IgD-negative memory B cell (primary cell): Measurements from ENCODE around the gene OR4Q3. TPM values are rescaled to one million over a fixed set of nuclear protein-coding genes. Genes with fewer than 3 reads are reported as not detected.

Source experiments
- polyA plus RNA-seq: library from polyadenylated mRNA; unstranded; fragments of 300-500 nt; fragmentation: Illumina TruSeq; gene quantifications from one replicate; pipeline ENCODE4 v1.2.3, GENCODE V29; 2021

OR4Q3 gene
- polyA plus RNA-seq, 1 donor from 2014 or later: not detected

Other genes with a start within 250 kb of the OR4Q3 start
- gene OR11H2, start 29.7 kb upstream of the OR4Q3 start, polyA plus RNA-seq: not detected
- not detected for gene OR4M1, start 29.9 kb downstream of the OR4Q3 start, polyA plus RNA-seq
- gene OR4N2, start 60.2 kb downstream of the OR4Q3 start, polyA plus RNA-seq: not detected
- not detected for gene OR4K2, start 131.6 kb downstream of the OR4Q3 start, polyA plus RNA-seq
- not detected for gene OR4K5, start 177.0 kb downstream of the OR4Q3 start, polyA plus RNA-seq
- not detected for gene OR4K1, start 187.3 kb downstream of the OR4Q3 start, polyA plus RNA-seq
- not detected for gene OR4K15, start 232.0 kb downstream of the OR4Q3 start, polyA plus RNA-seq